IPS-NIHi7 (cell line): ENCODE measurements around the gene GPX3.

Experiments used
- DNase-seq: peaks from one replicate; pipeline ENCODE4 v3.0.0; 2012; ENCODE audit warnings: mixed read lengths; ENCODE audit errors: extremely low spot score

Gene GPX3

GRCh38 chr5:151014680-151015343, 5.6 kb upstream of the GPX3 start:
- no peak for DNase-seq

GRCh38 chr5:151015974-151016587, 4.3 kb upstream of the GPX3 start:
- no peak for DNase-seq

GRCh38 chr5:151016700-151017099, 3.7 kb upstream of the GPX3 start:
- no peak for DNase-seq

- no peak for DNase-seq
Observed at GRCh38 chr5:151017897-151018296, 2.5 kb upstream of the GPX3 start.

GRCh38 chr5:151018846-151019245, 1.5 kb upstream of the GPX3 start:
- DNase-seq: no peak

- DNase-seq: no peak
Observed at GRCh38 chr5:151019331-151019730, 1.1 kb upstream of the GPX3 start.

- no peak for DNase-seq
Observed at GRCh38 chr5:151021746-151022145, 1.4 kb downstream of the GPX3 start.

GRCh38 chr5:151022511-151023018, 2.2 kb downstream of the GPX3 start:
- no peak for DNase-seq

GRCh38 chr5:151023047-151023615, 2.7 kb downstream of the GPX3 start:
- DNase-seq: no peak

- no peak for DNase-seq
Observed at GRCh38 chr5:151023651-151024050, 3.3 kb downstream of the GPX3 start.

GRCh38 chr5:151024440-151025249, 4.3 kb downstream of the GPX3 start:
- DNase-seq: no peak

- DNase-seq: no peak
Observed at GRCh38 chr5:151025250-151025606, 4.8 kb downstream of the GPX3 start.

GRCh38 chr5:151026088-151026487, 5.7 kb downstream of the GPX3 start:
- no peak for DNase-seq

- DNase-seq: no peak
Observed at GRCh38 chr5:151026679-151027078, 6.3 kb downstream of the GPX3 start.

GRCh38 chr5:151027961-151028479, 7.6 kb downstream of the GPX3 start:
- DNase-seq: no peak

GRCh38 chr5:151028717-151029116, 8.3 kb downstream of the GPX3 start:
- no peak for DNase-seq

GRCh38 chr5:151029179-151030055, 9.0 kb downstream of the GPX3 start:
- DNase-seq: no peak

GRCh38 chr5:151030056-151030336, 9.6 kb downstream of the GPX3 start:
- no peak for DNase-seq

GRCh38 chr5:151030379-151030778, 10.0 kb downstream of the GPX3 start:
- DNase-seq: no peak

GRCh38 chr5:151031554-151031953, 11.2 kb downstream of the GPX3 start:
- no peak for DNase-seq

GRCh38 chr5:151033217-151033934, 13.0 kb downstream of the GPX3 start:
- DNase-seq: no peak
